Thymus (tissue), 11 donors: ENCODE measurements around the gene TNFAIP1. TPM values are rescaled to one million over a fixed set of nuclear protein-coding genes. Genes with fewer than 3 reads are reported as not detected.
A peak's percentile ranks its signal among the peaks of the same experiment; 100 is the strongest.

Experiments used
- DNase-seq, 9 donors: peaks; one replicate each; pipeline ENCODE4 v3.0.0-alpha.2; 2013; ENCODE audit warnings: low spot score in 9 of 9, low read depth in 6 of 9, missing footprints in 1 of 9
- H3K27ac ChIP-seq, 2 donors: one replicate each; pipeline ENCODE4 v1.5.1; 2013; ENCODE audit warnings: control low read depth in 1 of 2, low read depth in 1 of 2, low read length in 1 of 2, mild to moderate bottlenecking in 1 of 2, moderate library complexity in 1 of 2
- H3K27me3 ChIP-seq, 2 donors: one replicate each; pipeline ENCODE4 v1.5.1; 2013; ENCODE audit warnings: low read length in 1 of 2; ENCODE audit not compliant: control insufficient read depth in 2 of 2, insufficient read depth in 1 of 2
- H3K36me3 ChIP-seq, 2 donors: one replicate each; pipeline ENCODE4 v1.5.1; 2013; ENCODE audit warnings: low read length in 1 of 2, mild to moderate bottlenecking in 1 of 2, moderate library complexity in 1 of 2; ENCODE audit not compliant: control insufficient read depth in 2 of 2, insufficient read depth in 2 of 2
- H3K4me1 ChIP-seq, 2 donors: one replicate each; pipeline ENCODE4 v1.5.1; 2013; ENCODE audit warnings: low read length in 2 of 2; ENCODE audit not compliant: control insufficient read depth in 2 of 2, insufficient read depth in 2 of 2
- H3K4me3 ChIP-seq, 2 donors: one replicate each; pipeline ENCODE4 v1.5.1; 2013; ENCODE audit warnings: low read length in 2 of 2, control low read depth in 1 of 2, mild to moderate bottlenecking in 1 of 2
- H3K9me3 ChIP-seq, 2 donors: one replicate each; pipeline ENCODE4 v1.5.1; 2013; ENCODE audit warnings: low read length in 1 of 2, mild to moderate bottlenecking in 1 of 2; ENCODE audit not compliant: control insufficient read depth in 2 of 2, insufficient read depth in 1 of 2
- whole genome bisulfite sequencing: extraction: QIAGEN DNeasy Blood & Tissue Kit; methylation state at CpG from one replicate; pipeline ENCODE4 v1.1.7; 2013; 5-methylcytosine and 5-hydroxymethylcytosine counted together
- polyA plus RNA-seq: library from polyadenylated mRNA; stranded (reverse); fragments of 200-250 nt; gene quantifications from one replicate; pipeline ENCODE4 v1.2.3, GENCODE V29; 2013
- total RNA-seq: library from RNA; stranded (reverse); fragments of 120-200 nt; gene quantifications from one replicate; pipeline ENCODE4 v1.2.4, GENCODE V29; 2013
- donor health status: healthy.

TNFAIP1 gene
- total and polyA plus RNA-seq, 2 donors = 11.3 to 19.4 TPM

DNA sequence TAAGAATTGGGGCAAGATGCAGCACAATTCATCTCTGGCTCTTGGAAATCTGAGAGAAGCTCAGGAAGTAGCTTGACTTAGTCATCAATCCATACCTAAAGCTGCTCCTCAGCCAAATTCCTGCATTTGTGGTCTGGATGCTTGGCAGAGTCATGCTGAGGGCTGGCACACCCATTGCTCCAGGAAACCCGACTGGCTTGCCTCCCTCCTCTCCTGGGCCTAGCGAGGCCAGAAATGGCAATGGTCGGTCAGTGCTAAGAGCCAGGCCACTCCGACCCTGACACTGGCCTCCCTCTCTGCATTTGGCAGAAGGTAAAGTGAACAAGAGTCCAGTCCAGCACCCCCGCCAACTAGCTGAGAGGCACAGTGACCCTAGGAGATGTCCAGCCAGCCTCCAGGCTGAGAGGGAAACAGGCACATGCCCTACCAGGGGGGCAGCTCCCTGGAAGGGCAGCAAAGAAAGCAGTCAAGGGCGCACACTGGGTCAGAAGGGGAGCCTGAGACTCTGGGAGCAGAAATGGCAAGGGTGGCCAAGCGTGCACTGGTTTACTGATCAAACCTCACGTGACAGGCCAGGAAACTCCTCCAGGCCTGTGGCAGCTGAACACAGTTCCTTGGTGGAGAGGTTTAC, 11.8 kb downstream of the TNFAIP1 start:
- Histone ChIP-seq H3K36me3 (peaks cover 84 to 98% of the 10 kb centered on the region in 2 donors), H3K27ac (no peak overlapping the region), H3K4me1 (peaks cover 15 to 16% of the 10 kb centered on the region in 2 donors), H3K9me3 (no peaks in the 10 kb centered on the region), H3K4me3 (no peak overlapping the region), H3K27me3 (no peaks in the 10 kb centered on the region)
- 96% methylated on average over 8 of the region's 8 CpGs for WGBS
- no peak for DNase-seq

DNA sequence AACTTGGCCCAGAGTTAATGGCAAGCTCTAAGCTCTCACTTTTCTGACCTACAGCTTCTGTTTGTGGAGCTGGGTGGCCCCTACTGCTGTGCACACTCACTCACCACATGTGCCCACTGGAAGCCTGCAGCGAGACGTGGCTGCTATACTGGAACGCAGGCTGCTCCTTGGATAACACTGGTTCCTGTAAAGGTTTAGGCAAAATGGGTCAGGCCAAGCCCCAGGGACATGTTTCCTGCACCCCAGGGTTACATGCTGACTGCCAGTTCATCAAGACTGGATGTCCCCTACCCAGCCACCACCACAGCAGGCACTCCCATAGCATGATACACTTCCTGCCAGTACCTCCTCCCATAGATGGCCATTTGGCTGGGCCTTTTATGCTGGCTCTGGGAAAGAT, 13.4 kb downstream of the TNFAIP1 start:
- Histone ChIP-seq H3K27me3 (no peaks in the 10 kb centered on the region), H3K36me3 (peaks cover 86 to 95% of the 10 kb centered on the region in 2 donors), H3K4me3 (no peak overlapping the region), H3K4me1 (peaks cover 6 to 12% of the 10 kb centered on the region in 2 donors), H3K9me3 (no peaks in the 10 kb centered on the region), H3K27ac (no peak overlapping the region)
- 100% methylated on average over 3 of the region's 3 CpGs for WGBS
- DNase-seq = no peak

DNA sequence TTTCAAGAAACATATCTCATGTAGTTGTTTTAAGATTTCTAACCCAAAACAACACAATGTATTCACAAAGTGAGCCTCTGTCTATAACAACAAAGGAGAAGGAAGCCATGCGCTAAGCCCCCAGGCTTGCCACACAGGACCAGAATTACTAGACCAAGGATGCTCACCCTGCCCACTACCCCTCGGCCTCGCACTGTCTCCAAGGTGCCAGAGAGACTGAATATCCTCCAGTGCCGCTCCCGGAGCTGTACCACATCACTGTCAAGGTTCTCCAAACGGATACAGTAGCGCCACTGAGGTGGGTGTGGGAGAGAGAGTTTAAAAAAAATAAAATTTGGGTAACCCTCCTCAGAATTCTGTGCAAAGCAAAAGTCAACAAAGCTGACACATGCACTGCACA, 14.7 kb downstream of the TNFAIP1 start:
- Histone ChIP-seq H3K9me3 (no peaks in the 10 kb centered on the region), H3K4me1 (peaks cover 0 to 5% of the 10 kb centered on the region in 2 donors), H3K27me3 (no peaks in the 10 kb centered on the region), H3K27ac (no peak overlapping the region), H3K36me3 (peaks cover 86 to 90% of the 10 kb centered on the region in 2 donors), H3K4me3 (no peak overlapping the region)
- WGBS = 97% methylated on average over 7 of the region's 7 CpGs
- DNase-seq = no peak

DNA sequence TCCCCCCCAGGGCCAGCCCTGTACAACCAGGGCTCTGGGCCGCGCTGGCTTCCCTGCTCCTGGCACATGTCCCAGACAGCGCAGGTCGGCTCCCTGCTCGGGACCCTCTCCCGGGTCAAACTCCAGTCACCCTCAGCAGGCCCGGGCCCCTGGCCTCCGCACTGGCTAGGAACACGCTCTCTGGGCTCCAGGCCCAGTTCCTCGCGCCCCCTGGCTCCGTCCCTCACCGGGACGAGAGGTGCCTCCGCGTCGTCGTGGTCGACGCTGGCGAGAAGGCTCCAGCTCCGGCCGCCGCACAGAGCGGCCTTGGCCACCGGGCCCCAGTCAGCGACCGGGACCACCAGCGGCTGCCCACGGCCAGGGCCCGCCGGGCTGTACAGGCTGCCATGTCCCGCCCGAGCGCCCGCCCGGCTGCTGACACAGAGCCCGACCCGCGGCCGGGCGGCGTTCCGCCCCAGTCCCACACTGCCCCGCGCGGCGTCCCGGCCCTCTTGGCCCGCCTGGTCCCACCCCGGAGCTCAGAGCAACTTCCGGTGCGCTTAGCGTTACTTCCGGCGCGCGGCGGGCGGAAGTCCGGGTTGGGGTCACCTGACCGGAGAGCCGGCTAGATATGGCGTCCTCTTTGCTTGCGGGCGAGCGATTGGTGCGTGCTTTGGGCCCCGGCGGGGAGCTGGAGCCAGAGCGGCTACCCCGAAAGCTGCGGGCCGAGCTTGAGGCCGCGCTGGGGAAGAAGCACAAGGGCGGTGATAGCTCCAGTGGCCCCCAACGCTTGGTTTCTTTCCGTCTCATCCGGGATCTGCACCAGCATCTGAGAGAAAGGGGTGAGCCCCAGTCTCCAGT, 21.7 kb downstream of the TNFAIP1 start, which contains the start of gene POLDIP2:
TSS of gene POLDIP2 (minus strand) at position 467 of the 840 bp plus-strand sequence. CDS start at position 388, 79 bp downstream.
- under 1% methylated on average over 80 of the region's 80 CpGs for WGBS
- peak within 1 kb of the TSS; percentile 75 to 84 for H3K4me3 ChIP-seq
- no peaks in the 10 kb centered on the region for H3K9me3 ChIP-seq
- H3K27me3 ChIP-seq = no peaks in the 10 kb centered on the region
- peaks cover 19 to 22% of the 10 kb centered on the region in 2 donors for H3K4me1 ChIP-seq
- peak within 1 kb of the TSS in 1 of 2 donors; percentile 89 for H3K27ac ChIP-seq
- peak; percentile 80 to 96 (median 91) for DNase-seq
- H3K36me3 ChIP-seq = peaks cover 47 to 58% of the 10 kb centered on the region in 2 donors

DNA sequence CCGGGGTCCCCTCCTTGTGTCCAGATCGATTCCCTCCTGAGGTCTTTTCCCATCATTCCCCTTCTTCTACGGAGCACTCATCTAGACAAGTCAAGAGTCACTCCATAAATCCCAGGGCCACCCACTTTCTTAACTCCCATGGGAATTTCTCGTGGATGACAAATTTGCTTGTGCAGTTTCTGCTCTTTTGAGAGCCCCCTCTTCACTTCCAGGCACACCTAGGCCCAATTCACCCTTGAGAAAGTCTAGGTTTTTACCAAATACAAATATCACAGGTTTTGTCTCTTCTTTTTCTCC, 22.3 kb downstream of the TNFAIP1 start:
- Histone ChIP-seq H3K36me3 (peaks cover 44 to 58% of the 10 kb centered on the region in 2 donors), H3K9me3 (no peaks in the 10 kb centered on the region), H3K4me1 (peaks cover 19 to 22% of the 10 kb centered on the region in 2 donors), H3K4me3 (peak overlapping the region; percentile 75 to 84), H3K27ac (no peak overlapping the region), H3K27me3 (no peaks in the 10 kb centered on the region)
- WGBS = 3% methylated on average over 4 of the region's 4 CpGs
- DNase-seq = no peak

DNA sequence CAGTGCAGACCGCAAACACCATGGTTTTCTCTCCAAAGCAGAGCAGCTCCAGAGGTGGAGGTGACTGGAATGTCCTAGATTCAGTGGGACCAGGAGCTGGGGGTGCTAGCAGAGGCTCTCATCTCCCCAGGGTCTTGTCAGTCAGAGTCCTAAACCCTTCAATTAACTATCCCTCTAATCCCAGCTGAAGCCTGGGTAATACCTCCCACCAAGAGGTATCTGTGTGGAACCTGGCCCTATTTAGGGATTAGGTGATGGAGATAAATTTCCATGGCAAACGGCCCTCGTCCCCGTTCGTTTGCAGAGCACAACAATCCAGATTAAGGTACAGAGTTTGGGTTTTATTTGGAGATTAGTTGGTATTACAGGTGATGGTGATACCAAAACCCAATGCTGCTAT, 27.6 kb downstream of the TNFAIP1 start:
- Histone ChIP-seq H3K9me3 (no peaks in the 10 kb centered on the region), H3K36me3 (peaks cover 44 to 51% of the 10 kb centered on the region in 2 donors), H3K4me3 (no peak overlapping the region), H3K27me3 (no peaks in the 10 kb centered on the region), H3K27ac (no peak overlapping the region), H3K4me1 (peaks cover 4% of the 10 kb centered on the region in 2 donors)
- DNase-seq = no peak
- 99% methylated on average over 5 of the region's 5 CpGs for WGBS

DNA sequence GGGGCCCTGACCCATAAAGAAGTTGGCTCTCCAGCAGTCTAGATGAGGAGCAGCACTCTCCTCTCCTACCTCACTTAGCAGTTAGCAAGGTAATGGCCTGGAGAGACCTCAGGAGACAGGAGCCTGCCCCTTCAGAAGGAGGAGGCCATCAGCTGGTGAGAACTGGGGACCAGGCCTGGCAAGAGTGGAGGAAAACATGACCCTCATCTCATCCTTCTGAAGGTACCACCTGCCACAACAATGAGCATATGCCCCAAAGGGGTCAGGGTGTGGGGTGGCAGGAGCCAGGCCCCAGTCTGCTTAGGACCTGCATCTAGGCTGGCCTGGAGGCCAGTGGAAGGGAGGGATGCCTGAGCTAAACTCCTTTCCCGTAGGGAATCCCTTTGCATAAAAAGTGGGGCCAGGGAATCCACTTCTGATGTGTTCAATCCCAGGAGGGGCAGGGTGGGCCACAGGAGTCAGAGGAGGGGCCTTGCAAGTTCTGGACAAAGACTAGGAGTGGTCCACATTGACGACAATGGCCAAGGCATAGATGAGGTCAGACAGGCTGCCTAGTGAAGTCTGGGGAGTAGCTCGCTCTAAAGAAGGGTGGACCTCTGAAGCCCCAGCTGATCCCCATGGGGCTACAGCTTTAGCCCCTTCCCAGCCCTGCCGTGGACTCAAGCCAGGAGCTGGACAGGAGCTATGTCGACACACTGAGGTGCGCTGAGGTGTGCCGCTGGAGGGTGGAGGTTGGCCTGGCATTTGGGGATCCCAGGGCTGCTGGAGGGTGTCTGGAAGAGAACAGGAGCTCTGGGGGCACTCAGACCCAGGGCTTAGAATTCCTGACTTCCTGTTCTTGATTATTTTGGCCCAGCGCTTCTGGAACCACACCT, 28.5 kb downstream of the TNFAIP1 start:
- Histone ChIP-seq H3K27me3 (no peaks in the 10 kb centered on the region), H3K36me3 (peaks cover 43 to 51% of the 10 kb centered on the region in 2 donors), H3K9me3 (no peaks in the 10 kb centered on the region), H3K4me1 (no peaks in the 10 kb centered on the region), H3K27ac (no peak overlapping the region), H3K4me3 (no peak overlapping the region)
- whole genome bisulfite sequencing = 97% methylated on average over 8 of the region's 8 CpGs
- DNase-seq = no peak

DNA sequence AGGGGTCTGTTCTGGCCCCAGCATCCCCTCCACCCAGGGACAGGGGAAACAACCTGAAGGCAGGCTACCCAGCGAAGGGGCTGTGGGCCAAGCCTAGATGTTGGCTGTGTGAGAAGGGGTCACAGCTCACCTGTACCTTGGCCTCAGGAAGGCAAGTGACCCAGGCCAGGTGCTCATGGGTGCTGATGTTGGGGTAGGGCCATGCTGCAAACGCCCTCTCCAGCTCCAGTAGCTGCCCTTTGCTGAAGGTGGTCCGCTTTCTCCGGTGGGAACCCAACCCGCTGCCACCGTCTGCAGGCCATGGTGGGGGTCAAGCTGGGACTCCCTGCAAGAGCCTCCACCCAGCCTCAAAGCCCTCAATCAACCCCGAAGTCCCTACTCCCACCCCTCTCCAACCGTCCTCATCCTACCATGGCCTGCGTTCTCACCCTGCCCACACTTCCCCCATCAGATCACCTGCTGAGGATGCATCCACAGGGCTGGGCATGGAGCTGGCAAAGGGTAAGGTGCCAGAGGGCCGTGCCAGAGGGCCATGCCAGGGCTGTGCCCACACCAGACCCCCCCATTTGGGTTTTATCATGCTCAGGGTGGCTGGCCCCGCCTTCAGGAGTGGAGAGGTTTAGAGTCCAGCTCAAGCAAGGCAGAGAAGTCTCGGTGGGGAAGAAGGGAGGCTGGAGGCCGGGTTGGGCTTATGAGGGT, 29.3 kb downstream of the TNFAIP1 start, which contains the start of gene SEBOX:
TSS of gene SEBOX (minus strand) at position 535 of the 699 bp plus-strand sequence. CDS start at position 487, 48 bp downstream.
- Histone ChIP-seq H3K36me3 (peaks cover 37 to 46% of the 10 kb centered on the region in 2 donors), H3K27ac (no peak within 1 kb of the TSS), H3K4me1 (no peaks in the 10 kb centered on the region), H3K4me3 (no peak within 1 kb of the TSS), H3K27me3 (peaks cover 0 to under 1% of the 10 kb centered on the region in 2 donors), H3K9me3 (no peaks in the 10 kb centered on the region)
- DNase-seq = no peak
- 98% methylated on average over 13 of the region's 13 CpGs for WGBS
